ENCODE results near the gene MAGI1.

MAGI1 gene

GRCh38 chr3:65814845-65815578 is 223.7 kb downstream of the MAGI1 start:
- TF ChIP-seq, protein P1, sequence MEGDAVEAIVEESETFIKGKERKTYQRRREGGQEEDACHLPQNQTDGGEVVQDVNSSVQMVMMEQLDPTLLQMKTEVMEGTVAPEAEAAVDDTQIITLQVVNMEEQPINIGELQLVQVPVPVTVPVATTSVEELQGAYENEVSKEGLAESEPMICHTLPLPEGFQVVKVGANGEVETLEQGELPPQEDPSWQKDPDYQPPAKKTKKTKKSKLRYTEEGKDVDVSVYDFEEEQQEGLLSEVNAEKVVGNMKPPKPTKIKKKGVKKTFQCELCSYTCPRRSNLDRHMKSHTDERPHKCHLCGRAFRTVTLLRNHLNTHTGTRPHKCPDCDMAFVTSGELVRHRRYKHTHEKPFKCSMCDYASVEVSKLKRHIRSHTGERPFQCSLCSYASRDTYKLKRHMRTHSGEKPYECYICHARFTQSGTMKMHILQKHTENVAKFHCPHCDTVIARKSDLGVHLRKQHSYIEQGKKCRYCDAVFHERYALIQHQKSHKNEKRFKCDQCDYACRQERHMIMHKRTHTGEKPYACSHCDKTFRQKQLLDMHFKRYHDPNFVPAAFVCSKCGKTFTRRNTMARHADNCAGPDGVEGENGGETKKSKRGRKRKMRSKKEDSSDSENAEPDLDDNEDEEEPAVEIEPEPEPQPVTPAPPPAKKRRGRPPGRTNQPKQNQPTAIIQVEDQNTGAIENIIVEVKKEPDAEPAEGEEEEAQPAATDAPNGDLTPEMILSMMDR (IDR thresholded peaks at IDR 0.05; ENCODE audit: low read depth, low read length) = no peak
- DNase-seq (ENCODE audit: extremely low read depth, low read depth) = no peak

DNA sequence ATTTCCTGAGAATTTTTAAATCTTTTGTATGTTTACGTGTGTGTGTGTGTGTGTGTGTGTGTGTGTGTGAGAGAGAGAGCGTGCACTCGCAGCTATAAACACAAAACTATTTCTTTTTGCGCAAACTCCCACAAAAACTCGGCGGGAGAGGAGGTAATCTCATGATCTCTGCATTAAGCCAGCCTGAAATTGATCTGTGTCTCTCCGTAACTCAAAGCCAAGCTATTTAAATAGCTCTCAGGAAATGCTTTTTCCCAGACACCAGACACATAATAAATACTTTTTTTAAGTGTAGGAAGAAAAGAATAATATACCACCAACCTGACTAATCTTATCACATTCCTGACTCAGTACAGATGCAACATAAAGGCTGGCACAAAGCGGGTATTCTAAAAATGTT is 226.8 kb downstream of the MAGI1 start:
- TF ChIP-seq, protein P1 (IDR thresholded peaks at IDR 0.05; ENCODE audit: low read depth, low read length) = no peak

GRCh38 chr3:65811086-65811761 is 227.5 kb downstream of the MAGI1 start:
- TF ChIP-seq, protein P1 (IDR thresholded peaks at IDR 0.05; ENCODE audit: low read depth, low read length) = no peak
- DNase-seq (ENCODE audit: extremely low read depth, low read depth) = no peak

More for the DNA sequence above, 226.8 kb downstream of the MAGI1 start:
- no peak for DNase-seq (ENCODE audit: extremely low read depth, low read depth)

DNA sequence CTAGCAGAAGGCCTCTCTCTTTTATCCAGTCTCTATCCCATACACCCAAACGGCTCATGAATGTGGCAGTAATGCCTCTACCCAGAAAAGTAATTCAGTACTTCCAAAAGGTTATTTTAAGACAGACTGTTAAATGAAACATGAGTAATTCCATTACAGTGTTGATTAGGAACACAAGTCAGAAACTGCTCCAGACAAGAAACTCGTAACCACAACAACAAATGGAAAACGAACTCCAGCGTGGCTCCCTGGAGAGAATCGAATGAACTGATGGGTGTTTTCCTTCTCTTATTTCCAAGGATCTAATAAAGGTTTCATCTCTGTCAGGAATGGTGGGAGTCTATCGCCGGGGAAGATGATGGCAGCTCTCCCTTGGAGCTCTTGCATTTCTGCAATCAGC is 228.4 kb downstream of the MAGI1 start:
- no peak for DNase-seq (ENCODE audit: extremely low read depth, low read depth)

GRCh38 chr3:65809641-65810150 is 229.0 kb downstream of the MAGI1 start:
- DNase-seq (ENCODE audit: extremely low read depth, low read depth) = no peak
- TF ChIP-seq, protein P1 (IDR thresholded peaks at IDR 0.05; ENCODE audit: low read depth, low read length) = no peak

More for the DNA sequence above, 228.4 kb downstream of the MAGI1 start:
- TF ChIP-seq, protein P1 (IDR thresholded peaks at IDR 0.05; ENCODE audit: low read depth, low read length) = no peak

- TF ChIP-seq, protein P1 (IDR thresholded peaks at IDR 0.05; ENCODE audit: low read depth, low read length) = no peak
- DNase-seq (ENCODE audit: extremely low read depth, low read depth) = no peak
Observed at GRCh38 chr3:65808824-65809223, 229.9 kb downstream of the MAGI1 start.

DNA sequence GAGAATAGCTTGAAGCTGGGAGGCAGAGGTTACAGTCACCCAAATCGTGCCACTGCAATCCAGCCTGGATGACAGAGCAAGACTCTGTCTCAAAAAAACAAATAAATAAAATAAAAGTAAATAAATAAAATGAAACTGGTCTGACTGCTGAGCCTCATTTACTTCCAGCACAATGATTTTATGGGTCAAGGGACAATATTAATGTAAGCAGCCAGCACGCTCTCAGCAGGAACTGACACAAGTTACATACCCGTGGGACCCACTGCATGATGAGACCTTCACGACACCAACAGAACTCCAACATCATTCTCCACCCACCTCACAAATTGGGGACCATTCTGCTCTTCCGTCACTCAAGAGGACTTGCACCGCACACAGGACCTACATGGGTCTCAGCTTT is 230.3 kb downstream of the MAGI1 start:
- TF ChIP-seq, protein P1 (IDR thresholded peaks at IDR 0.05; ENCODE audit: low read depth, low read length) = no peak

More for the DNA sequence above, 230.3 kb downstream of the MAGI1 start:
- DNase-seq (ENCODE audit: extremely low read depth, low read depth) = no peak
